Suppressor macrophage (primary cell): ENCODE measurements around the gene FOXN3.

Experiments
- DNase-seq, 4 experiments: peaks; one replicate each; pipeline ENCODE4 v3.0.0-alpha.2; 2020 to 2022

The FOXN3 gene

DNA sequence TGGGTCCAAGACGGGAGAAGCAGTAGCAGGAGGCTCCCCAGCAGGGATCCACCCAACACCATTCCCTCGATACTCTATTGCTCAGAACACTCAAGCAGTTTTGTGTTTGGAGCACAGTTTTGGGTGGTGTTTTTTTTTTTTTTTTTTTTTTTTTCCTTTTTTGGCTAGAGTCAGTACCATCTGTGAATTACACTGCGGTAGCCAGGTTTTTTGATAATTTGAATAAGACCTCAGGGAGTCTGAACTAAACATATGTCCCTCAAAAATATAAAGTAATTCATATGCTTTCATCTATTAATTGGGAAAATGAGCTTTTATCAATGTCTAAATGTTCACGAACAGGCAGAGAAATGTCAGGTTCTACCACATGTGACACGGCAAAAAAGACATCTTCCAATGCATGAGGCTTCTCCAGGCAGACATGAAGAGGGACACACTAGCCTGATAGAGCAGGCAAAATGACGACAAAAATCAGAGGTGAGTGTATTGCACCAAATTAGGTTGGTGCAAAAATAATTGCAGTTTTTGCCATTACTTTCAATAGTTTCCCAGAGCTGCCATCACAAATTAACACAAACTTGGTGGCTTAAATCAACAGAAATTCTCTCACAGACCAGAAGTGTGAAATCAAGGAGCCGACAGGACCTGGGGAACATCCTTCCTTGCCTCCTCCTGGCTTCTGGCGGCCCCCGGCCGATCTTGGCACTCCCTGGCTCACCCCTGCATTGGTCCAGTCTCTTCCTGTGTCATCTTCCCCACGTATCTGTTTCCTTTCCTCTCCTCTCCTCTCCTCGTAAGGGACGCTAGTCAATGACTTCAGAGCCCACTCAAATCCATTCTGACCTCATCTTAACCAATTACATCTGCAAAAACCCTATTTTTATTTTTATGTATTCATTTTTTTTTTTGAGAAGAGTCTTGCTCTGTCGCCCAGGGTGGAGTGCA lies 33.9 kb downstream of the FOXN3 start:
- DNase-seq = no peak

DNA sequence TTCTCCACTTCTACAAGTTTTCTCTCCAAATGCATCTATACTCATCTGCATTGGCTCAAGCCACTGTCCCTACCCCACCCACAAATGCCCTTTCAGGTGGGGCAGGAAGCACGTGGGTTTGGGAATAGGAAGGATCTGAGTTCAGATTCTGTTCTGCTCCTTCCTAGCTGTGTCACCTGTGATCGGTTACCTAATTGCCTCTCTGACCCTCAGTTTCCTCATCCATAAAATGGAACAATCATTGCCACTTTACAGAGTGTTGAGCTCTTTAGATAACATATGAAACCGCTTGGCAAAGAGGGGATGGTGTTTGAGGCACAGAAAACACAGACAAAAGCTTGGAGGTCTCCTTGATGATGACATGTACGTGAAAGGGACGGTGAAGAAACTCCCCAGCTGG lies 34.5 kb downstream of the FOXN3 start:
- no peak for DNase-seq

DNA sequence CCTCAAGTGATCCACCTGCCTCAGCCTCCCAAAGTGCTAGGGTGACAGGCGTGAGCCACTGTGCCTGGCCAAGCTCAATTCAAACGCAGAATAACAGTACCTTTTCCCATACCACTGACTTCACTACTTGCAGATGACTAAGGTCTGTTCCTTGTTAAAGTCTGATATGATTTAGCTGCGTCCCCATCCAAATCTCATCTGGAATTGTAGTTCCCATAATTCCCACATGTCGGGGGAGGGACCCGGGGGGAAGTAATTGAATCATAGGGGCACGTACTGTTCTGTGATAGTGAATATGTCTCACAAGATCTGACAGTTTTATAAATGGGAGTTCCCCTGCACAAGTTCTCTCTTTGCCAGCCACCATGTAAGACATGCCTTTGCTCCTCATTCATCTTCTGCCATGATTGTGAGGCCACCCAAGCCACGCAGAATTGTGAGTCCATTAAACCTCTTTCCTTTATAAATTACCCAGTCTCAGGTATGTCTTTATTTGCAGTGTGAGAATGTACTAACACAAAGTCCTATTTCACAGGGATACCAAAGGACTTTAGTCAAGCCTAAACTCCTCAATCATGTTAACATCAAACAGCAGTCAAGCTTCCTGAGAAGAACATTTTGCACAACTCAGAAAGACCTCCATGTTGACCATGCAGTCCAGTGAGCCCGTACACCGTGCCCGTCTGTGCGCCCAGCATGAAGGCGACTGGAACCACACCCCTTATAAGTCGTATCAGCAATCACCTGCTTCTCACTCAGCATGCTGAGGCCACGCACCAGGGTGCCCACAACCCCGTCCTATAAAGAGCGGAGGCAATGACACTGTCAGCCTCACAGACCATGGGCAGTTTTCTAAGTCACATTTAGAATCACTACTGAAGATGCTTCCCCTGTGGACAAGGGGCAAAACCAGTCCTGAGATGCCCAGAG lies 36.9 kb downstream of the FOXN3 start:
- no peak for DNase-seq

DNA sequence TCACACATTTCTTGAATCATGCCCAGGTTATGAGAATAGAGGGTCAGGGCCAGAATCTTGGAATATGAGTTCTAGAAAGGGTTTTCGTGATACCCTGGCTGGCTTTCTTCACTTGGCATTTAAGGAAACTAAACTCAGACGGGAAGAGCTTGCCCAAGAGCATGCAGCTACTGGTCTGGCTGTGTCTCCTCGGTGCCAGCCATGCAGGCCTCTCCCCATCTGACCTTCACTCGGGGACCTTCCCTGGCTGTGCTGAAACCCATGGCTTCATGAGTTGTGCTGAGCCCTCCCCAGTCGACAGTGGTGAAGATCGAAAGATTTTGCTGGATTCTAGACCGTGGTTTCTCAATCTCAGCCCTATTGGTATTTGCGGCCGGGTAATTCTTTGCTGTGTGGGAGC lies 38.0 kb downstream of the FOXN3 start:
- DNase-seq = no peak

DNA sequence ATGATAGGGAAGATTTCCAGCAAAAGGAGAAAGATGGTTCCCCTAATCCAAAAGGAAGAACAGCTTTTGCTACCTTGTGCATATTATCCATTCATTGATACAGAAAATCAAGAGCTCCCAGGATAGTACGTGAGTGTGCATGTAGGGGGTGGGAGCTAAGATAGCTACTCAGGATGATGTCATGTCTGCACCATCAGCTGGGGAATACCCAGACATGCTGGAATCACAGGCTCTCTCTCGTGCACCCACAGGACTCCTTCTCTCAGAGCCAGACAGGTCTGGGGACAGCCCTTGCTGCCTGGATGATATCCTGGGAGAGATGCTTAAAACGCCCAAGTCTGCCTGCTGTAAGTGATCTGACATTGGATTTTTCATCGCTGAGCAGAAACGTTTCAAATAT lies 38.9 kb downstream of the FOXN3 start:
- peak; percentile 28 to 61 (median 56) for DNase-seq

DNA sequence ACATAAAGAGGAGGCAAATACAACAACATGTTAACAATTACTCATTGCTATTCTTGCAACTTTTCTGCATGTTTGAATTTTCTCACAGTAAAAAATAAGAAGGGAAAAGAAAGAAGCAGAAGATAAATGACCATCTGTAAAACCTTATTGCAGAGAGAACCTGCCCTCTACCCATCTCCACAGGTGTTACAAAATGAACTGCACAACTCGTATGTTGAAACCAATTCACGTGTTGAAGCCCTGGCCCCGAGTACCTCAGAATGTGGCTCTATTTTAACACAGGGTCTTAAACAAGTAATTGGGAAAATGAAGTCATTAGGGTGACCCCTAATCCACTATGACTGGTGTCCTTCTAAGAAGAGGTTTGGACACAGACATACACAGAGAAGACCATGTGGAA lies 39.5 kb downstream of the FOXN3 start:
- DNase-seq = no peak

DNA sequence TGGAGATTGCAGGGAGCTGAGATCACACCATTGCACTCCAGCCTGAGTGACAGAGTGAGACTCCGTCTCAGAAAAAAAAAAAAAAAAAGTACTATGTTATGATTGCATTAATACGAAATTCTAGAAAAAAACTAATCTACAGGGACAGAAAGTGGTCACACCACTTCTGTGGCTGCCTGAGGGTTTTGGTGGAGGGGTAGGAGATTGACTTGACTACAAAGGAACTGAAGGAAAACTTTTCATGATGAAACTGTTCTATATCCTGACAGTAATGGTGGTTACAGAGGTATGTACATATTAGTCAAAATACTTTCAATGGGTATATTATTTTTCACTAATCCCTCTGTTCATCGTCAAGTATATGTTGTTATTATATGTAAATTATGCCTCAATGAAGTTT lies 42.1 kb downstream of the FOXN3 start:
- DNase-seq = no peak

DNA sequence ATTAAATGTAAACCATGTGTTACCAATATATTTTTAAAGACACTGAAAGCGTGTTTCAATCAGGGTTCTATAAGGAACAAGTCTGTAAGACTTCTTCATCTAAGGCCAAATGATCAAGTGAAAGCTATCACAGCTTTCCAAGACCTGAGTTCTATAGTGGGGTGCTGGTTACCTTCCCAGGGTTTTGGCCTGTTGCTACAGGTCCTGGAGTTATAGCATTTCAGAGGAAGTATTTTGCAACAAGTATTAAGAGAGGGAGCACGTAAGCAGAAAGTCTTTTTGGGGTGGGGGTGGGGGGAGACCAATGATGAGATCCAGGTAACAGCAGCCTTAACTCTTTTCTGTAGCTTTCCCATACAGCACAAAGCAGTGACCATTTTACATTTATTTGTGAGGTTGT lies 43.8 kb downstream of the FOXN3 start:
- no peak for DNase-seq

DNA sequence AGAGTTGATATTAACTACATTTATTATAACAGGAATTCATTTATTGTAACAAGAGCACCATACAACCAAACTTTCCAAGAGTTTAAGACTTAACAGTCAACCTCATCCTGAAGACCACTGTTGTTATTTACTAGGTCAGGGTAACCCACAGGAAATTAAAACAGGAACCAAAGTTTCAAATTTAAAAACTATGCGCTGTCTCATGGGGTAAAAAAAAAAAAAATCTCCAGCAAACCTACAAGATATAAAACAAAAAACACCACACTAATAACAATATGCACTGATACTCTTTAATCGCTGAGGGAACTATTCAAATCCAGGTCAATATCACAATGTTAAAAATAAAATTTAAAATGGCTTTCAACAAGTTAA lies 44.5 kb downstream of the FOXN3 start:
- DNase-seq = no peak

DNA sequence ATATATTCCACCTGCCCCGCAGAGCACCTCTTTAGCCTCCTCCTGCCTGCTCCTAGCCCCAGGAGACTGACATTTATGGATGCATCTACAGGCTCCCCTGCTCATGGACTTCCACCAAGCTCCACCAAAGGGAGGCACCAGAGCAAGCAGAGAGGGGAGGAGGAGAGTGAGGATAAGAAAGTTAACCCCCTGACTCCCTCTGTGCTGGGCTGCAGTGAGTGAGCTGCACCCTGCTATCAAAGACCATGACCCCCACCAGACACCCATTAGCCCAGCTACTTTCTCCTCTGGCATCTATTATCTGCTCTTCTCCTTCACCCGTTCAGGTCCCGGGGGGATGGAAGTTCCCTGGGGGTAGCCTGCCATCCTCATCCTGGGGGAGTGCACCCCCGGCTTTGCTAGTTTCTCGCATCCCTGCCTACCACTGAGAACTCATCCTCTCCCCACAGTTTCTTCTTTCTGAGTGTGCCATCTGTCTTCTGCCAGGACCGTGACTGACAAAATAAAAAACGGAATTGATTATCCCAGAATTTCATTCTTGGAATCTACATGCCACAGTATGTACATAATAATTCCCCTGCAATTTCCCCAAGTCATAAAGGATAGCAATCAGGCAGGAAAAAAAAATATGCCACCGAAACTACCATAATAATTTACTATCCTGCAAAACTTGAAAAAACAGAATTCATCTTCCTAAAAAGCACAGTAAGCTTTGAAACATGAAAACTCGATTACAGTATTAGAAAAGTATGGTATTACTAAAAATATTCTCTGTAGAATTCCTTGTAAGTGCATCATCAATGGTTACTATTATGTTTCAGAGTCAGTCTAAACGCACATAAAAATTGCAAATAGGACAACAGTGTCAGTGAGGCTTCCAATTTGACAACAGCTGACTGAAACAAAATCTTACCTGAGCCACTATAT lies 45.2 kb downstream of the FOXN3 start:
- DNase-seq = no peak

DNA sequence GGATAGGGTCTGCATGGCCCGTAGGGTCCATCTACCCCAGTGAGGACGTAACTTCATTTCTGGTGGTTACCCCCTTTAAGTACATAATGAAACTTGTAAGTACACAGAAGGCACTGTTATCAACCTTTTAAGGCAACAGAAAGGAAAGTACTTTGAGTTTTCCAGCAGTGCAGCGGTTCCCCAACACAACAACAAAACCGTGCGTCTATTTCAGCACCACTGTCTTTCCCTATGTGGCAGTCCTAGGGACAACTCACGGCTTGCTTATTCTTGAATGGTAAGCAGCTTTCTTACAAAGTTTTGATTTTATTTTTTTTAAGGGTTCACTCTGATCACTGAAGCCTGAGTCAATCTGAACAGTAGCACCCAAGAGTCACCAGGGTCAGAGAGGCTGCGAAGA lies 46.3 kb downstream of the FOXN3 start:
- no peak for DNase-seq

DNA sequence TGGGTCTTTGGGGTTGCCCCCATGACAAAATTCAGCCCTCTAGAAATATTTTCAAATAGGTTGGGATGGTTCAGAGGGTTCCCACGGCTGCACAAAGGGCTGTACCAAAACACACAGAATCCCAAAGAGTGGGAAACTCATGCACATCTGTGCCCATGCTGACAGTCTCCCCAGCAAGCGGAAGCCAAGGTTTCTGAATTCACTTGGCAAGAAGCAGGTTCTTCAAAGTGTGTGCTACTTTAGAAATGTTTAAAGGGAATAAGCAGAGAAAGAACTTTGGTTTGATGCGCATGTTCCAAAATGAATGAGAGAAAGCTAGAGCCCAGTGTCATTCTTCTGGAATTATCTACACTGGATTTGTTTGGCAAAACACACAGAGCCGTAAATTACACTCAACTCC lies 46.7 kb downstream of the FOXN3 start:
- DNase-seq = no peak

DNA sequence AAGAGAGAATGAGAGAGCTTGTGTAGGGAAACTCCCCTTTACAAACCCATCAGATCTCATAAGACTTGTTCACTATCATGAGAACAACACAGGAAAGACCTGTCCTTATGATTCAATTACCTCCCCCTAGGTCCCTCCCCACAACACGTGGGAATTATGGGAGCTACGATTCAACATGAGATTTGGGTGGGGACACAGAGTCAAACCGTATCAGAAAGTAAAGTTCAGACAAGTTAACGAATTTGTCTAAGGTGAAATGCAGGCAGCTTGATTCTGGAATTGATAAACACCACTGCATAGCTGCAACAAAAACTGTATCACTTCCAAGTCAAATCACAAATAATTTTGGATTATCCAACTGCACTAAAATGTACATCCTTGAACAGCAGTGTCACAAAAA lies 47.4 kb downstream of the FOXN3 start:
- no peak for DNase-seq

DNA sequence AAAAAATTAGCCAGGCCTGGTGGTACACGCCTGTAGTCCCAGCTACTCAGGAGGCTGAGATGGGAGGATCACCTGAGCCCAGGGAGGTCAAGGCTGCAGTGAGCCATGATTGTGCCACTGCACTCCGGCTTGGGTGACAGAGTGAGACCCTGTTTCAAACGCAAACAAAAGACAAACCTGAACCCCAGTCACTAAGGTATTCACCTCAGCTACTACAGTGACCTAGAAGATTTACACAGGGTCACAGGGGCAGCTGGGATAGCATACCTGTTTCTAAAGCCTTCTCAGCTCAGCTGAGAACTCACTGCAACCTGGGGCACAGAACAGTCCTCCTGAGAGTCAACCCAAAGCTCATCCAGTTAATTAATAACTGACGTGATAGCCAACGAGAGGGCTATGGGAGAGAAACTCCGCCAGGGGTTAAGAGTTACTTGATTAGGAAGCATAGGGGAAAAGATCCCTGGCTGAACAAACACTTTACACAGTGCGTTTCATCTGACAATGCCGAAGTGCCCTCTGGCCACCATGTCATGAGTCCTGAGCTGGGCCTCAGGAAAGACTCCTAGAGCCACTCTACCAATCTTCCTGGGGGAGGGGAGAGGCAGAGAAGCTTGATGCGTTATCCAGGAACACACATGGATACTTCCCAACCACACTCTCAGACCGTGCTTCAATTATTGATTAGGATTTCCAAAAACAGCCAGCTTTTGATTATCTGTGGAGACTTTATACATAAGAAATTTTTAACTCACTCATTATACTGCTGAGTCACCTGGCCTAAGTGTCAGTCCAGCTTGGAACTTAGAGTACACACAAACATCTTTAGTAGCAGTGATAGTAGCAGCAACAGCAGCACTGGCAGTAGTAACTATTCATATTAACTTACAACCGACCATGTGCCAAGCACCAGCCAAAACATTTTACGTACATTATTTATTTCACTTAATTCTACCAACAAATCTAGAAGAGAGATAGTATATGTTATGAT lies 48.2 kb downstream of the FOXN3 start:
- no peak for DNase-seq

DNA sequence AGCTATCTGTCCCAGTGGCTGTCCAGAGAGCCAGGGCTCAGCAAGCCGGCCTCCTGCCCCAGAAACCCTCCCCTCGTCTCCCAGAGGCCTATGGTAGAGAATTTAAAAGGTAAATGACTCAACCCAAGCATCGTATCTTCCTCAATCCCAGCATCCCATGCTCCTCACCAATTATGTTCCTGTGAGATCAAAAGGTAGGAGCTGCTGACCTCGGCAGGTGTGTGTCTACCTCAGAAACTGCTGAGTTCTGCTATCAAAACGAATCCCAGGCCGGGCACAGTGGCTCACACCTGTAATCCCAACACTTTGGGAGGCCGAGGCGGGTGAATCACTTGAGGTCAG lies 49.3 kb downstream of the FOXN3 start:
- DNase-seq = no peak

DNA sequence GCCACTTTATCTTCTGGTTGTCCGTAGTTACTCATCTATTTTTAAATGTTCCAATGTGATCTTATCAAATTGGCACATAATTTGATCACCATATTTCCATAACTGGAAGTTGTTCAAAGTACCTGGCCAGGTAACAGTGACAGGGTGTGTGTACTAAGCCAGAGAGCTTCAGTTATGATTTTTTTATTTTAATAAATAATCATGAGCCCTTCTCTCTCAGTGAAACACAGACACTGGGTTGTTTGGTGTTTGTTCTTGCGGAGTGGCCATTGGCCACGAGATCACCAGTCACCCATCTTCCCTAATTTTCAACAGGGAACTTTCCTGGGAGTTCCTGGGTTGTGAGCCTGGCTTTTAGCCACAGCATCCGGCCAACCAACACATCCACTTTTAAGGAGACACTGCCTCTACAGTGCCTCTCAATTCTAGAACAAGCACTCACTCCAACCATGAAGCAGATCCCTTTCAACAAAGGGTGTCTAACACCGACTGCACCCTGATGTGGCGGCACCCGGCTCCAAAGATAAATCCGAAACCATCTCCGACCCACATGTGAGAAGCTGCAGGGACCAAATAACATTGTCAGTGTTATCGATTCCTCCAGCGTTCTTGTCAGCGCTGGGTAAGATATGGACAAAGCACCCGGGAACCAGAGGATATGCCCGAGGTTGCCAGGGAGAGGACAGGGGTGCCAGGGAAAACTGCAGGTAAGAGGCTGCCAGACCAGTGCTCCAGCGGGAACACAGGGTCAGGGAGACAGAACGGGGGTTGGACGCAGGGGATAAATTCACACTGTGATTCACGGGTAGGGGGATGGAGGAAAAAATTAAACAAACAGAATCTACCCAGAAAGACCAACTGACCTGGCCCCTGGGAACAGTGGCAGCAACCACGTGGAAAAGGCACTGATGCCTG lies 49.9 kb downstream of the FOXN3 start:
- peak; percentile 47 to 74 (median 70) for DNase-seq

DNA sequence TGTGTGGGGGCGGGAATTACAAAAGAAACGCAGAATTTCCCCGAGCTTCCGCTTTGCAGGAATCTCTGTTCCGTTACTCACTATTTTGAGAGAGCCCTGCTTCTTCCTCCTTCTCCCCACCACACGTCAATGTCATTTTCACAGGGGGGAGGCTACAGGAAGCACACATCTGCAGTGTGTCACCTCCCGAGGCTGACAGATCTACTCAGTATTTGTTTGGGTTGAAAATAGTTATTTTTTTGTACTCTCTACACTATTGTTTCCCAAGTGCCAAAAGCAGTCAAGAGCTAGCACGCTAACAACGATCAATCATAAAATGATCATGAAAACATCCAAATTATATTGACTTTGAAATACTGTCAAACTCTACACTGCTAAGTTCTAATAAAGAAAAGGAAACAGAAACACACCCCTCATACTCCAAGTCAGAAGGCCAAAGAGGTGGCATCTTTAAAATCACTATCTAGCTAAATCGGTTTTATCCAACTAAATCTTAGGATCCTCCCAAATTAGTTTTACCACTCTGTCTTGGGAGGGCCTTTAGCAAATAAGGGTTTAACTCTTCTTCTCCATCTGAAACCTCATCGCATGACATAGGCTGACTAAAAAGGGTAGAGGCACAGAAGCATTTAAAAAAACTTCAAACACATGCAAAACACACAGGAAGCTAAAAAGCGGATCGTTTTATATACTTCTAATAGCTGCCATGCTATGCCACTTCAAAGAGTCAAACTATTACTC lies 51.8 kb downstream of the FOXN3 start:
- DNase-seq = peak; percentile 89 to 96 (median 93)

DNA sequence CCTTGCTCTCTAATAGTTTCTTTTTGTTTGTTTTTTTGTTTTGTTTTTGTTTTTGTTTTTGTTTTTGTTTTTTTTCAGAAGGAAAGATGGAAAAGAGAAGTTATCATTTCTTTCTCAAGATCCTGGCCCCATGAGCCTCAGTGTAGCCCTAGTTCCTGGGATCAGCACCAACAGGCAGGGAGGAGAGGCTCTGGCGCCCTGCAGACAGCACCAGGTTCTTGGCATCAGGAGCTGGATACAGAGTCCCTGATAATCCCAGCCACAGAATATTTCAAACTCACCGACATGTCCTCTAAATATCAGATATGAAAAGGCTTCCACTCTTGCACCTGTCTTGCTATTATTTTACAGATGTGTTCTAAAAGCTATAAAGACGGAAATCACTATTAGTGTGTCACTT lies 52.7 kb downstream of the FOXN3 start:
- peak in 1 of 4 experiments; percentile 16 for DNase-seq

DNA sequence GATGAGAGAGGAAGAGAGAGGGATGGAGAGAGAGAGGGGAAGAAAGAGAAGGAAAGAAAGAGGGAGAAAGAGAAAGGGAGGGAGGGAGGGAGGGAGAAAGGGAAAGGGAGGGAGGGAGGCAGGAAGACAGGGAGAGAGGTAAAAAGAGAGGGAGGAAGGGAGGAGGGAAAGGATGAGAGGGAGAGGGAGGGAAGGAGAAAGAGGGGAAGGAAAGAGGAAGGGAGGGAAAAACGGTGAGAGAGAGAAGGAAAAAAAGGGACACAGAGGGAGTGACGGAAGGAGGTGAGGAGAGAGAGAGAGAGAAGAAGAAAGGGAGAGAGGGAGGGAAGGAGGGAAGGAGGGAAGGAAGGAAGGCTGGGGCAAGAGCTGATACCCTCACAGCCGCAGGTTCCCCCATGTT lies 56.8 kb downstream of the FOXN3 start:
- DNase-seq = no peak
